KMS-11 (cell line): Measurements from ENCODE around the gene SLC19A1.
"Not testable (repeated sequence)": the region's sequence is repeated elsewhere in the genome, so short reads cannot be mapped to it uniquely, and the experiment has no call there.

ENCODE experiments used
- H2AFZ ChIP-seq: fragments of 200-600 bp; sonication (generic); 2 replicates; pipeline ENCODE4 v1.6.1; 2016; ENCODE audit warnings: antibody characterized with exemption, mixed run types, low read depth
- H3K27ac ChIP-seq: fragments of 200-600 bp; sonication (generic); 2 replicates; pipeline ENCODE4 v1.6.1; 2016; ENCODE audit warnings: mild to moderate bottlenecking, mixed run types
- H3K27me3 ChIP-seq: fragments of 200-600 bp; sonication (generic); 2 replicates; pipeline ENCODE4 v1.6.1; 2017; ENCODE audit warnings: mild to moderate bottlenecking, low read depth, mixed run types, moderate library complexity; ENCODE audit not compliant: insufficient read depth
- H3K36me3 ChIP-seq: fragments of 200-600 bp; sonication (generic); 2 replicates; pipeline ENCODE4 v1.6.1; 2017; ENCODE audit warnings: mild to moderate bottlenecking, mixed run types; ENCODE audit not compliant: insufficient read depth
- H3K4me1 ChIP-seq: fragments of 200-600 bp; sonication (generic); 2 replicates; pipeline ENCODE4 v1.6.1; 2016; ENCODE audit warnings: mild to moderate bottlenecking, low read depth, mixed run types; ENCODE audit not compliant: poor library complexity, severe bottlenecking
- H3K4me2 ChIP-seq: fragments of 200-600 bp; sonication (generic); 2 replicates; pipeline ENCODE4 v1.7.0; 2016; ENCODE audit warnings: mild to moderate bottlenecking, mixed run types
- H3K4me3 ChIP-seq: fragments of 200-600 bp; sonication (generic); IDR thresholded peaks from 2 replicates; pipeline ENCODE4 v1.6.1; 2017; ENCODE audit warnings: low read depth, low read length, mixed read lengths; ENCODE audit not compliant: insufficient read depth
- H3K79me2 ChIP-seq: fragments of 200-600 bp; sonication (generic); 2 replicates; pipeline ENCODE4 v1.6.1; 2016; ENCODE audit warnings: low read depth, mixed run types; ENCODE audit not compliant: insufficient read depth
- H3K9ac ChIP-seq: fragments of 200-600 bp; sonication (generic); 2 replicates; pipeline ENCODE4 v1.6.1; 2016; ENCODE audit warnings: mild to moderate bottlenecking, mixed run types
- H4K20me1 ChIP-seq: fragments of 200-600 bp; sonication (generic); 2 replicates; pipeline ENCODE4 v1.6.1; 2016; ENCODE audit warnings: mild to moderate bottlenecking, mixed run types; ENCODE audit not compliant: insufficient read depth
- CTCF ChIP-seq: fragments of 200-600 bp; sonication (generic); conservative IDR thresholded peaks from 2 replicates; pipeline ENCODE4 v1.6.1; 2017; ENCODE audit warnings: low read depth, mild to moderate bottlenecking, antibody characterized with exemption, low read length, moderate library complexity, mixed read lengths

The SLC19A1 gene

GRCh38 chr21:45570071-45570470, 27.8 kb upstream of the SLC19A1 start:
- Histone ChIP-seq H3K4me2 (no peak overlapping the region), H3K36me3 (no peaks in the 10 kb centered on the region), H3K9ac (no peak overlapping the region), H2AFZ (no peak overlapping the region), H3K27ac (no peak overlapping the region), H4K20me1 (no peaks in the 10 kb centered on the region), H3K79me2 (no peaks in the 10 kb centered on the region), H3K4me1 (no peaks in the 10 kb centered on the region), H3K4me3 (no peak overlapping the region), H3K27me3 (peaks cover 97% of the 10 kb centered on the region)
- TF ChIP-seq CTCF = no peak

- no peaks in the 10 kb centered on the region for H4K20me1 ChIP-seq
- no peak overlapping the region for H3K9ac ChIP-seq
- peaks cover 98% of the 10 kb centered on the region for H3K27me3 ChIP-seq
- H3K79me2 ChIP-seq = no peaks in the 10 kb centered on the region
- no peak overlapping the region for H3K27ac ChIP-seq
- no peak for TF ChIP-seq CTCF
- no peaks in the 10 kb centered on the region for H3K4me1 ChIP-seq
- H2AFZ ChIP-seq = no peak overlapping the region
- no peaks in the 10 kb centered on the region for H3K36me3 ChIP-seq
- H3K4me2 ChIP-seq = no peak overlapping the region
- no peak overlapping the region for H3K4me3 ChIP-seq
These were observed 26.1 kb upstream of the SLC19A1 start for GRCh38 chr21:45568383-45568782.

- not testable (repeated sequence) for H3K79me2 ChIP-seq, H2AFZ ChIP-seq, H3K36me3 ChIP-seq, H3K4me3 ChIP-seq, H3K27ac ChIP-seq, H3K4me1 ChIP-seq, H3K9ac ChIP-seq, H4K20me1 ChIP-seq, H3K4me2 ChIP-seq
- H3K27me3 ChIP-seq = peaks cover 84% of the 10 kb centered on the region
These were observed 21.9 kb upstream of the SLC19A1 start for GRCh38 chr21:45564137-45564536.

- Histone ChIP-seq H4K20me1 (no peaks in the 10 kb centered on the region), H2AFZ (no peak overlapping the region), H3K36me3 (no peaks in the 10 kb centered on the region), H3K27me3 (peaks cover 76% of the 10 kb centered on the region), H3K4me1 (no peaks in the 10 kb centered on the region), H3K4me3 (no peak overlapping the region), H3K79me2 (no peaks in the 10 kb centered on the region), H3K9ac (no peak overlapping the region), H3K4me2 (no peak overlapping the region), H3K27ac (no peak overlapping the region)
- no peak for TF ChIP-seq CTCF
These were observed 20.7 kb upstream of the SLC19A1 start for GRCh38 chr21:45562965-45563364.

- Histone ChIP-seq H3K4me2 (no peak overlapping the region), H3K9ac (no peak overlapping the region), H3K27me3 (peaks cover 74% of the 10 kb centered on the region), H3K36me3 (no peaks in the 10 kb centered on the region), H3K4me1 (no peaks in the 10 kb centered on the region), H3K4me3 (no peak overlapping the region), H3K79me2 (no peaks in the 10 kb centered on the region), H4K20me1 (no peaks in the 10 kb centered on the region), H3K27ac (no peak overlapping the region), H2AFZ (no peak overlapping the region)
- TF ChIP-seq CTCF = no peak
These were observed 20.2 kb upstream of the SLC19A1 start for GRCh38 chr21:45562402-45562801.

GRCh38 chr21:45561241-45561640, 19.0 kb upstream of the SLC19A1 start:
- H3K27me3 ChIP-seq = peaks cover 63% of the 10 kb centered on the region
- not testable (repeated sequence) for H3K4me1 ChIP-seq

More at GRCh38 chr21:45561241-45561640, 19.0 kb upstream of the SLC19A1 start:
- not testable (repeated sequence) for H3K79me2 ChIP-seq, H3K36me3 ChIP-seq, H3K27ac ChIP-seq, H4K20me1 ChIP-seq, H3K4me3 ChIP-seq, H3K4me2 ChIP-seq, H3K9ac ChIP-seq, H2AFZ ChIP-seq
